ENCODE results near the gene IL7R. TPM values are rescaled to one million over a fixed set of nuclear protein-coding genes. Genes with fewer than 3 reads are reported as not detected.

The IL7R gene
- total and polyA plus RNA-seq, 9 donors, result 0.28 to 11.3 (median 3.2) TPM

DNA sequence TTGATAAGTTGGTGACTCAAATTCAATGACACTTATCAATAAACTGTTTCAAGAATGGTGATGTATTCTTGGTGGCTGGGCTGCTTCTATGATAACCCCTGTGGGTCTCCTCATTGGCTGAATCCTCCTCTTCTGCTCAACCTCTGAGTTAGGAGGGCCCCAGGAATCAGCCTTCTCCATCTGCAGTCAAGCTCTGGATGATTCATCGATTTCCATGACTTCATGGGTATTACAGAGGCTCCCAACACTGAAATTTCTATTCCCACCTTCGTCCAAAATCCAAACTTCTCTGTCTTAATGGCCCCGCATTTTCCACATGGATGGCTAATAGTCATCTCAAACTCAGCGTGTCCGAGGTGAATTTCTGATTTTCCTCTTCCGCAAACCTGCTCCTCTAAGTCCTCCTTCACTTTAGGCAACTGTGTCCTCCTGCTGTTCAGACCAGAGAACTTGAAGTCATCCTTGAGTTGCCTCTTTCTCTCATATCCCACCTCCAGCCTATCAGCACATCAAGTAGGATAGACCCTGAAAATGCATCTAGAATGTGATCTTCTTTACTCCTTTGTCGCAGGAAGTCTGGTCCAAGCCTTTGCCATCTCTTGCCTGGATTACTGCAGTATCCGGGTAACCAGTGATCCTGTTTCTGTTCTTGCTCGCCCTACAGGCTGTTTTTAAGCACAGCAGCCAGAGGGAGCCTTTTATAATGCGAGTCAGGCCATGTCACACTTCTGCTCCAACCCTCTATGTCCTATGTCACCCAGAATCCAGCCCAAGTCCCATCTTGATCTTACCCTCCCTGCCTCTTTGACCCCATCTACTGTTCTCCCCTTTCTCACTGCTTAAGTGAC, 41.4 kb upstream of the IL7R start:
- DNase-seq, result no peak
- no peak overlapping the region for H3K27ac ChIP-seq
- no peaks in the 10 kb centered on the region for H3K9me3 ChIP-seq
- no peaks in the 10 kb centered on the region for H3K36me3 ChIP-seq
- intact Hi-C loops (cut with DNase I), result no loop called here
- TF ChIP-seq POLR2A (IDR thresholded peaks at IDR 0.05) (no peak), EP300 (IDR thresholded peaks at IDR 0.05) (no peak)
- TF ChIP-seq, protein P1, sequence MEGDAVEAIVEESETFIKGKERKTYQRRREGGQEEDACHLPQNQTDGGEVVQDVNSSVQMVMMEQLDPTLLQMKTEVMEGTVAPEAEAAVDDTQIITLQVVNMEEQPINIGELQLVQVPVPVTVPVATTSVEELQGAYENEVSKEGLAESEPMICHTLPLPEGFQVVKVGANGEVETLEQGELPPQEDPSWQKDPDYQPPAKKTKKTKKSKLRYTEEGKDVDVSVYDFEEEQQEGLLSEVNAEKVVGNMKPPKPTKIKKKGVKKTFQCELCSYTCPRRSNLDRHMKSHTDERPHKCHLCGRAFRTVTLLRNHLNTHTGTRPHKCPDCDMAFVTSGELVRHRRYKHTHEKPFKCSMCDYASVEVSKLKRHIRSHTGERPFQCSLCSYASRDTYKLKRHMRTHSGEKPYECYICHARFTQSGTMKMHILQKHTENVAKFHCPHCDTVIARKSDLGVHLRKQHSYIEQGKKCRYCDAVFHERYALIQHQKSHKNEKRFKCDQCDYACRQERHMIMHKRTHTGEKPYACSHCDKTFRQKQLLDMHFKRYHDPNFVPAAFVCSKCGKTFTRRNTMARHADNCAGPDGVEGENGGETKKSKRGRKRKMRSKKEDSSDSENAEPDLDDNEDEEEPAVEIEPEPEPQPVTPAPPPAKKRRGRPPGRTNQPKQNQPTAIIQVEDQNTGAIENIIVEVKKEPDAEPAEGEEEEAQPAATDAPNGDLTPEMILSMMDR (IDR thresholded peaks at IDR 0.05), result no peak
- H3K4me1 ChIP-seq (ENCODE audit: insufficient read depth), result no peaks in the 10 kb centered on the region
- no peak overlapping the region for H3K4me3 ChIP-seq
- no peaks in the 10 kb centered on the region for H3K27me3 ChIP-seq
- 73 to 86% (median 83%) methylated on average over 10 of the region's 10 CpGs for WGBS, 3 donors

DNA sequence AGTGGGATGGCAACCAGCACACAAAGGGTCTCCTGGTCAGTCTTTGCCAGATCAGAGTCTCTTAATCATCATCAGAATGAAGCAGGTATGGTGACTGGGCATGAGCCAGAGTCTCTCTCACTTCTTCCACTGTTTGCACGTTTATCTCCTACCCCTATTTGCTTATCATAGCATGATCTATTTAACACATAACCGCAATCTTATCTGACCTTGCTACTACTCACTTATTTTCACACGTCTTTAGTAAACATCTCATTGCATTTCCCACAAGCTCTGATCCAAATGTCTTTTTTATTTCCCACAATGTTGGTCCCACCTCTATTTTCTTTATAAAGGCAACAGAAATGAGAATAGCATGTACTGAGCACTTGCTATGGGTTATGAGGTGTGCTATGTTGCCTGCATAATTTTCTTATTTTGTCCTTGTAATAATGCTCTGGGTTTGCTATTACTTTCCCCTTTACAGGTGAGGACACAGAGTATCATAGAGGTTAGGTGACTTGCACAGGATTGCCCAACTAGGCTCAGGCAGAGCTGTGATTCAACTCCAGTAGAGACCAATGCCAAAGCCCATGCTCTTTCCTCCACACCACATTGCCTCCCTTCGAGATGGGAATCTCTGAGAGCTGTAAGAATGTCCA, 39.7 kb upstream of the IL7R start:
- WGBS, 3 donors, result 53 to 57% (median 54%) methylated on average over 4 of the region's 4 CpGs
- Histone ChIP-seq H3K27ac (no peak overlapping the region), H3K4me1 (ENCODE audit: insufficient read depth) (no peaks in the 10 kb centered on the region), H3K27me3 (no peaks in the 10 kb centered on the region), H3K36me3 (no peaks in the 10 kb centered on the region), H3K4me3 (no peak overlapping the region), H3K9me3 (no peaks in the 10 kb centered on the region)
- intact Hi-C loops (cut with DNase I), result no loop called here
- no peak for DNase-seq
- TF ChIP-seq, protein P1 (IDR thresholded peaks at IDR 0.05), result no peak
- TF ChIP-seq EP300 (IDR thresholded peaks at IDR 0.05) (no peak), POLR2A (IDR thresholded peaks at IDR 0.05) (no peak)

DNA sequence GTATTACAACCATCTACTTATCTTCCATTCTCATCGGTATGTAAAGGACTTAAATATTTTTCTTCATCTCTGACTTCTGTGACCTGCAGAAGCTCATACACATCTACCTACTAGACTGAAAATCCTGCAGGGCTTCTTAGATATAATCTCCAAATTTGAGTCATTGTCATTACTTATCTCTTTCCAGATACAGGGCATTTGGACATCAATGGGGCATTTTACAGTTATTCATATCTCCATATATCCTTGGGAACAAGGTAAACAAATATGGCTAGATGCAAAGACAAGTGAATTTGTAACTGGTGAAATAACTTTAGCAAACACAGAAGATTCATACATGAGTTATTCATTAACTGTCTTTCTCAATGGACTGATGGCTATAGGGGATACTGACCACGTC, 37.7 kb upstream of the IL7R start:
- WGBS, 3 donors, result 89 to 92% (median 92%) methylated on average over 2 of the region's 2 CpGs
- no peak for TF ChIP-seq EP300 (IDR thresholded peaks at IDR 0.05)
- TF ChIP-seq, protein P1 (IDR thresholded peaks at IDR 0.05), result no peak
- no peak for TF ChIP-seq POLR2A (IDR thresholded peaks at IDR 0.05)

DNA sequence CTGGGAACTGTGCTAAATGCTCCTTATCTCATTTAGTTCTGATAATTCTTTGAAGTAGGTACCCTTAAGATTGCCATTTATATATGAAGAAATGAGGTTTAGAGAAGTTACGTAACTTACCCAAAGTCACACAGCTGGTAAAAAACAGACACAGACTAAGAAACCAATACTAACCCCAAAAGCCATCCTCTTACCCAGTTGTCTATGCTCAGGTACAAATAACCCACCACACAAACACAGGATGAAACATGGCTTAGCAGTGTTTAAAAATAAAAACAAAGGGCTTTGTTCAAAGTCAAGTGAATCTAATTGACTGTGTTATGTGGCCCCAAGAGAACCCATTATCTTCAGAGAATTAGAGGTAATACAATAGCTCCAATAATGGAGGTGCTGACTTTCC, 37.0 kb upstream of the IL7R start:
- no peak overlapping the region for H3K27ac ChIP-seq
- no peak for DNase-seq
- no peak for TF ChIP-seq EP300 (IDR thresholded peaks at IDR 0.05)
- no peak for TF ChIP-seq POLR2A (IDR thresholded peaks at IDR 0.05)
- TF ChIP-seq, protein P1 (IDR thresholded peaks at IDR 0.05), result no peak
- H3K27me3 ChIP-seq, result no peaks in the 10 kb centered on the region
- no peaks in the 10 kb centered on the region for H3K4me1 ChIP-seq (ENCODE audit: insufficient read depth)
- no peaks in the 10 kb centered on the region for H3K9me3 ChIP-seq
- no peaks in the 10 kb centered on the region for H3K36me3 ChIP-seq
- no peak overlapping the region for H3K4me3 ChIP-seq
- intact Hi-C loops (cut with DNase I), result no loop called here
- WGBS, 3 donors, result 98 to 99% (median 98%) methylated on average over 1 of the region's 1 CpG

More for the DNA sequence above, 37.7 kb upstream of the IL7R start:
- no peaks in the 10 kb centered on the region for H3K9me3 ChIP-seq
- no peak overlapping the region for H3K27ac ChIP-seq
- H3K4me3 ChIP-seq, result no peak overlapping the region
- no peak for DNase-seq
- H3K27me3 ChIP-seq, result no peaks in the 10 kb centered on the region
- intact Hi-C loops (cut with DNase I), result no loop called here
- no peaks in the 10 kb centered on the region for H3K36me3 ChIP-seq
- H3K4me1 ChIP-seq (ENCODE audit: insufficient read depth), result no peaks in the 10 kb centered on the region

Data from ovary (tissue), 9 donors.